Upper lobe of left lung (tissue), 4 donors: ENCODE measurements around the gene CCDC28B.

ENCODE experiments used
- CTCF ChIP-seq, 6 experiments: fragments of 450-650 bp in 4 of 6; fragments of 200-600 bp in 2 of 6; sonication (generic) in 2 of 6; IDR thresholded peaks; one replicate each; pipeline ENCODE4 v1.5.1; 2016 to 2019; ENCODE audit warnings: antibody characterized with exemption in 6 of 6
- EP300 ChIP-seq, 4 donors: sonication (generic); formaldehyde crosslinking; IDR thresholded peaks; one replicate each; pipeline ENCODE4 v1.5.1; 2017; ENCODE audit warnings: antibody characterized with exemption in 4 of 4, control low read depth in 2 of 4
- POLR2A ChIP-seq, 4 donors: fragments of 450-650 bp; IDR thresholded peaks; one replicate each; pipeline ENCODE4 v1.5.1; 2016 to 2017; ENCODE audit warnings: antibody characterized with exemption in 4 of 4, mild to moderate bottlenecking in 2 of 4
- POLR2AphosphoS5 ChIP-seq, 2 donors: sonication (generic); formaldehyde crosslinking; IDR thresholded peaks; one replicate each; pipeline ENCODE4 v1.5.1; 2017; ENCODE audit warnings: antibody characterized with exemption in 2 of 2

GRCh38 chr1:32180186-32181060, 20.0 kb upstream of the CCDC28B start:
- peak in 1 of 6 experiments; percentile 1 for TF ChIP-seq CTCF (IDR thresholded peaks at IDR 0.05)
- peak in 2 of 4 donors; percentile 2 to 62 for TF ChIP-seq POLR2A (IDR thresholded peaks at IDR 0.05)
- no peak for TF ChIP-seq EP300 (IDR thresholded peaks at IDR 0.05)
- TF ChIP-seq POLR2AphosphoS5 (IDR thresholded peaks at IDR 0.05), result no peak
